HCT116 (cell line): ENCODE measurements around the gene ZNF546. TPM values are rescaled to one million over a fixed set of nuclear protein-coding genes. Genes with fewer than 3 reads are reported as not detected.

Source experiments
- ATAC-seq: fragments of 200-7000 bp; cut with Tn5 transposase; 2 replicates; pipeline ENCODE4 v1.9.1; 2020; ENCODE audit warnings: mild to moderate bottlenecking, moderate library complexity
- BruUV-seq: library from RNA; stranded (reverse); fragments of 400-500 nt; replicated peaks from 2 replicates; lab custom pipeline; 2021; lab: Mats Ljungman, UMichigan
- CTCF ChIA-PET: fragments of 300-600 bp; sonication (Branson Sonifier 250); formaldehyde crosslinking; loops from one replicate; lab custom pipeline; 2021; ENCODE audit warnings: antibody characterized with exemption; lab: Charles Lee
- POLR2A ChIA-PET: fragments of 300-600, 350-600 bp; sonication (Branson Sonifier 250); formaldehyde crosslinking; loops from one replicate; lab custom pipeline; 2021; ENCODE audit warnings: antibody characterized with exemption; lab: Charles Lee
- RAD21 ChIA-PET, 2 experiments: fragments of 300-600 bp; sonication (Branson Sonifier 250); formaldehyde crosslinking; loops; one replicate each; lab custom pipeline; 2023; ENCODE audit warnings: low total read pairs in 2 of 2; ENCODE audit not compliant: uncharacterized antibody in 2 of 2, unreplicated experiment in 2 of 2, low non-redundant PET in 1 of 2; lab: Charles Lee
- DNase-seq: peaks from one replicate; pipeline ENCODE4 v3.0.0-alpha.2; 2010; ENCODE audit warnings: low read depth, low spot score
- H2AFZ ChIP-seq: fragments of 200-600 bp; shearing (Covaris generic), sonication (generic); 2 replicates; pipeline ENCODE4 v1.6.1; 2017; ENCODE audit warnings: low read depth, mixed run types, mixed read lengths, antibody characterized with exemption, low read length; ENCODE audit not compliant: poor library complexity, severe bottlenecking
- H3K27ac ChIP-seq: 2 replicates; pipeline ENCODE4 v1.5.1; 2012; ENCODE audit warnings: low read depth, low read length
- H3K27me3 ChIP-seq: fragments of 200-600 bp; sonication (generic); 2 replicates; pipeline ENCODE4 v1.6.1; 2016; ENCODE audit warnings: mixed run types, low read length, mixed read lengths; ENCODE audit not compliant: insufficient read depth
- H3K36me3 ChIP-seq, 2 experiments: fragments of 200-500 bp in 1 of 2; fragments of 200-600 bp in 1 of 2; sonication (Bioruptor generic) in 1 of 2; sonication (generic) in 1 of 2; 2 replicates each; pipeline versions ENCODE4 v1.5.1 to v1.6.1; 2014 to 2016; ENCODE audit warnings: low read length in 2 of 2, inconsistent platforms in 1 of 2, mixed read lengths in 1 of 2, mixed run types in 1 of 2; ENCODE audit not compliant: insufficient read depth in 2 of 2, control insufficient read depth in 1 of 2
- H3K4me1 ChIP-seq, 2 experiments: fragments of 200-600 bp in 1 of 2; sonication (generic) in 1 of 2; 2 replicates each; pipeline versions ENCODE4 v1.5.1 to v1.6.1; 2012 to 2017; ENCODE audit warnings: low read length in 2 of 2, inconsistent platforms in 1 of 2, mild to moderate bottlenecking in 1 of 2, mixed read lengths in 1 of 2, mixed run types in 1 of 2, moderate library complexity in 1 of 2; ENCODE audit not compliant: insufficient read depth in 2 of 2, control insufficient read depth in 1 of 2
- H3K4me2 ChIP-seq: fragments of 200-600 bp; sonication (generic); 2 replicates; pipeline ENCODE4 v1.6.1; 2017; ENCODE audit warnings: mixed run types, low read length, mixed read lengths
- H3K4me3 ChIP-seq, 2 experiments: fragments of 200-600 bp in 1 of 2; sonication (generic) in 1 of 2; replicated peaks in 1 of 2; 2 replicates each; pipeline ENCODE4 v1.5.1; 2011 to 2016; ENCODE audit warnings: low read length in 2 of 2, control low read depth in 1 of 2, low read depth in 1 of 2, mild to moderate bottlenecking in 1 of 2, mixed read lengths in 1 of 2, mixed run types in 1 of 2
- H3K79me2 ChIP-seq: fragments of 200-600 bp; sonication (generic); 2 replicates; pipeline ENCODE4 v1.6.1; 2017; ENCODE audit warnings: mild to moderate bottlenecking, mixed run types, low read length, moderate library complexity, mixed read lengths; ENCODE audit not compliant: insufficient read depth
- H3K9ac ChIP-seq: fragments of 200-600 bp; sonication (generic); 2 replicates; pipeline ENCODE4 v1.6.1; 2016; ENCODE audit warnings: low read length, mixed read lengths
- H3K9me2 ChIP-seq: fragments of 200-600 bp; sonication (generic), shearing (Covaris generic); 2 replicates; pipeline ENCODE4 v1.6.1; 2017; ENCODE audit warnings: mixed run types, mild to moderate bottlenecking, moderate library complexity; ENCODE audit not compliant: insufficient read depth
- H3K9me3 ChIP-seq, 2 experiments: fragments of 200-500 bp in 1 of 2; fragments of 200-600 bp in 1 of 2; sonication (Bioruptor generic) in 1 of 2; sonication (generic) in 1 of 2; 2 replicates each; pipeline ENCODE4 v1.6.1; 2014 to 2017; ENCODE audit warnings: low read length in 2 of 2, mixed read lengths in 2 of 2, inconsistent platforms in 1 of 2, low read depth in 1 of 2, mild to moderate bottlenecking in 1 of 2, mixed run types in 1 of 2, moderate library complexity in 1 of 2; ENCODE audit not compliant: control insufficient read depth in 1 of 2, insufficient read depth in 1 of 2
- H4K20me1 ChIP-seq: fragments of 200-600 bp; sonication (generic), shearing (Covaris generic); 2 replicates; pipeline ENCODE4 v1.6.1; 2017; ENCODE audit warnings: mixed run types, mild to moderate bottlenecking, moderate library complexity; ENCODE audit not compliant: insufficient read depth
- ATF3 ChIP-seq: IDR thresholded peaks from 2 replicates; pipeline ENCODE4 v1.6.1; 2012
- CBX3 ChIP-seq: IDR thresholded peaks from 2 replicates; pipeline ENCODE4 v1.6.1; 2012; ENCODE audit warnings: low read depth
- CTCF ChIP-seq, 3 experiments: fragments of 200-600 bp in 1 of 3; sonication (generic) in 1 of 3; IDR thresholded peaks in 2 of 3; conservative IDR thresholded peaks in 1 of 3; 2 replicates each; pipeline ENCODE4 v1.5.1; 2012 to 2017; ENCODE audit warnings: low read depth in 2 of 3, low read length in 2 of 3, antibody characterized with exemption in 1 of 3, borderline replicate concordance in 1 of 3, control low read depth in 1 of 3, mild to moderate bottlenecking in 1 of 3, mixed read lengths in 1 of 3, mixed run types in 1 of 3, moderate library complexity in 1 of 3; ENCODE audit not compliant: insufficient read depth in 1 of 3
- ELF1 ChIP-seq: IDR thresholded peaks from 2 replicates; pipeline ENCODE4 v1.6.1; 2012; ENCODE audit warnings: low read depth, borderline replicate concordance
- EZH2phosphoT487 ChIP-seq: fragments of 200-600 bp; IDR thresholded peaks from 2 replicates; pipeline ENCODE4 v1.6.1; 2018; ENCODE audit warnings: antibody characterized with exemption, borderline replicate concordance
- FOSL1 ChIP-seq: IDR thresholded peaks from 2 replicates; pipeline ENCODE4 v1.6.1; 2012; ENCODE audit warnings: low read depth
- JUND ChIP-seq: IDR thresholded peaks from 2 replicates; pipeline ENCODE4 v1.6.1; 2012
- MAX ChIP-seq: IDR thresholded peaks from 2 replicates; pipeline ENCODE4 v1.6.1; 2012
- POLR2A ChIP-seq: IDR thresholded peaks from 2 replicates; pipeline ENCODE4 v1.7.0; 2011; ENCODE audit warnings: borderline replicate concordance; ENCODE audit not compliant: insufficient read depth, insufficient read length; ENCODE audit errors: extremely low read depth
- POLR2AphosphoS5 ChIP-seq: IDR thresholded peaks from 2 replicates; pipeline ENCODE4 v1.6.1; 2011; ENCODE audit warnings: mild to moderate bottlenecking, low read depth, low read length, moderate library complexity
- RAD21 ChIP-seq: IDR thresholded peaks from 2 replicates; pipeline ENCODE4 v1.6.1; 2012; ENCODE audit warnings: low read depth, mild to moderate bottlenecking
- REST ChIP-seq: IDR thresholded peaks from 2 replicates; pipeline ENCODE4 v1.6.1; 2012; ENCODE audit warnings: low read depth
- SIN3A ChIP-seq: IDR thresholded peaks from 2 replicates; pipeline ENCODE4 v1.6.1; 2012; ENCODE audit warnings: low read depth
- SP1 ChIP-seq: IDR thresholded peaks from 2 replicates; pipeline ENCODE4 v1.6.1; 2012; ENCODE audit warnings: low read depth
- TCF7L2 ChIP-seq: IDR thresholded peaks from 2 replicates; pipeline ENCODE4 v1.7.0; 2011; ENCODE audit warnings: borderline replicate concordance, inconsistent platforms; ENCODE audit not compliant: insufficient read depth, insufficient read length; ENCODE audit errors: extremely low read depth
- ZNF274 ChIP-seq: fragments of 200-500 bp; sonication (Bioruptor generic); IDR thresholded peaks from 2 replicates; pipeline ENCODE4 v1.6.1; 2014; ENCODE audit warnings: mild to moderate bottlenecking, low read depth, low read length, inconsistent platforms
- intact Hi-C: fragments of 100-400 bp; cut with micrococcal nuclease; formaldehyde crosslinking; loops from 2 replicates; pipeline ENCODE4 v1.10.0; 2022
- total RNA-seq: library from RNA; stranded (reverse); gene quantifications from one replicate; pipeline ENCODE4 v1.2.1, GENCODE V29; 2021; ENCODE audit not compliant: unreplicated experiment

The ZNF546 gene
- total RNA-seq, 1 experiment from 2014 or later: 0.64 TPM

- BruUV-seq: no TSS peak
- Histone ChIP-seq H3K4me2 (no peak overlapping the region), H3K36me3 (no peaks in the 10 kb centered on the region), H3K9ac (no peak overlapping the region), H4K20me1 (no peaks in the 10 kb centered on the region), H3K4me3 (no peak overlapping the region), H3K4me1 (peaks cover 0 to 3% of the 10 kb centered on the region in 2 experiments; a peak in 1 of 4 replicates), H3K27me3 (no peaks in the 10 kb centered on the region), H3K9me3 (no peaks in the 10 kb centered on the region), H3K79me2 (no peaks in the 10 kb centered on the region), H3K27ac (no peak overlapping the region), H2AFZ (no peak overlapping the region), H3K9me2 (no peaks in the 10 kb centered on the region)
- RAD21 ChIA-PET: no interaction called here
- ATAC-seq: no peak
- CTCF ChIA-PET: no interaction called here
- POLR2A ChIA-PET: no interaction called here
- intact Hi-C loops: no loop called here
- DNase-seq: no peak
- TF ChIP-seq ELF1: no peak
- no peak for TF ChIP-seq POLR2A
- no peak for TF ChIP-seq POLR2AphosphoS5
- TF ChIP-seq EZH2phosphoT487: no peak
- TF ChIP-seq RAD21: no peak
- no peak for TF ChIP-seq CTCF (IDR thresholded peaks at IDR 0.05 in 2 of 3, conservative IDR thresholded peaks at IDR 0.05 in 1 of 3; ENCODE audit: borderline replicate concordance in 1 of 3, insufficient read depth in 1 of 3, low read depth in 2 of 3, low read length in 2 of 3)
- TF ChIP-seq ZNF274: no peak
- no peak for TF ChIP-seq SP1
Observed at GRCh38 chr19:40005691-40006272, 8.9 kb downstream of the ZNF546 start.

GRCh38 chr19:40006273-40006691 is 9.4 kb downstream of the ZNF546 start:
- DNase-seq: no peak
- TF ChIP-seq SP1 (no peak), TCF7L2 (no peak), CBX3 (no peak), FOSL1 (no peak), ELF1 (no peak), SIN3A (no peak), JUND (no peak), MAX (no peak), EZH2phosphoT487 (no peak), ATF3 (no peak), REST (no peak)

More at GRCh38 chr19:40006273-40006691, 9.4 kb downstream of the ZNF546 start:
- Histone ChIP-seq H3K9me3 (no peaks in the 10 kb centered on the region), H3K9me2 (no peaks in the 10 kb centered on the region), H2AFZ (no peak overlapping the region), H3K27me3 (no peaks in the 10 kb centered on the region), H3K27ac (no peak overlapping the region), H3K4me3 (no peak overlapping the region), H3K36me3 (no peaks in the 10 kb centered on the region), H3K4me1 (peaks cover 0 to 3% of the 10 kb centered on the region in 2 experiments; a peak in 1 of 4 replicates), H3K9ac (no peak overlapping the region), H4K20me1 (no peaks in the 10 kb centered on the region), H3K79me2 (no peaks in the 10 kb centered on the region), H3K4me2 (no peak overlapping the region)
- ATAC-seq: no peak
- no TSS peak for BruUV-seq
- RAD21 ChIA-PET: no interaction called here
- intact Hi-C loops: no loop called here
- CTCF ChIA-PET: no interaction called here
- POLR2A ChIA-PET: no interaction called here
